A549 (cell line): ENCODE results near the gene AK8.

Experiments used
- JUNB ChIP-seq: fragments of >200 bp; sonication (Bioruptor Twin); formaldehyde crosslinking; IDR thresholded peaks from 2 replicates; pipeline ENCODE4 v1.6.1; 2016
- MAZ ChIP-seq: fragments of 150-350 bp; IDR thresholded peaks from 2 replicates; pipeline ENCODE4 v1.6.1; 2014; ENCODE audit warnings: antibody characterized with exemption, low read depth, low read length, borderline replicate concordance
- POLR2A ChIP-seq: IDR thresholded peaks from 2 replicates; pipeline ENCODE4 v1.6.1; 2012; ENCODE audit warnings: mild to moderate bottlenecking, low read length
- RAD21 ChIP-seq, 2 experiments: fragments of >200 bp in 1 of 2; sonication (Bioruptor Twin) in 1 of 2; formaldehyde crosslinking in 1 of 2; IDR thresholded peaks in 1 of 2; conservative IDR thresholded peaks in 1 of 2; 2 replicates in 1 of 2; 3 replicates in 1 of 2; pipeline ENCODE4 v1.6.1; 2012 to 2018; ENCODE audit warnings: inconsistent platforms in 1 of 2
- RFX5 ChIP-seq: fragments of 450-650 bp; IDR thresholded peaks from 2 replicates; pipeline ENCODE4 v1.7.1; 2014; ENCODE audit warnings: antibody characterized with exemption, mild to moderate bottlenecking, moderate library complexity
- USF2 ChIP-seq: fragments of 450-650 bp; IDR thresholded peaks from 2 replicates; pipeline ENCODE4 v1.6.1; 2014; ENCODE audit warnings: antibody characterized with exemption
- ZFP36 ChIP-seq: fragments of 450-650 bp; IDR thresholded peaks from 2 replicates; pipeline ENCODE4 v1.6.1; 2014; ENCODE audit warnings: borderline replicate concordance; ENCODE audit not compliant: partially characterized antibody
- TF ChIP-seq, protein P1 (sequence below): fragments of >200 bp; sonication (Bioruptor Twin); formaldehyde crosslinking; IDR thresholded peaks from 3 replicates; pipeline ENCODE4 v1.5.1; 2016

DNA sequence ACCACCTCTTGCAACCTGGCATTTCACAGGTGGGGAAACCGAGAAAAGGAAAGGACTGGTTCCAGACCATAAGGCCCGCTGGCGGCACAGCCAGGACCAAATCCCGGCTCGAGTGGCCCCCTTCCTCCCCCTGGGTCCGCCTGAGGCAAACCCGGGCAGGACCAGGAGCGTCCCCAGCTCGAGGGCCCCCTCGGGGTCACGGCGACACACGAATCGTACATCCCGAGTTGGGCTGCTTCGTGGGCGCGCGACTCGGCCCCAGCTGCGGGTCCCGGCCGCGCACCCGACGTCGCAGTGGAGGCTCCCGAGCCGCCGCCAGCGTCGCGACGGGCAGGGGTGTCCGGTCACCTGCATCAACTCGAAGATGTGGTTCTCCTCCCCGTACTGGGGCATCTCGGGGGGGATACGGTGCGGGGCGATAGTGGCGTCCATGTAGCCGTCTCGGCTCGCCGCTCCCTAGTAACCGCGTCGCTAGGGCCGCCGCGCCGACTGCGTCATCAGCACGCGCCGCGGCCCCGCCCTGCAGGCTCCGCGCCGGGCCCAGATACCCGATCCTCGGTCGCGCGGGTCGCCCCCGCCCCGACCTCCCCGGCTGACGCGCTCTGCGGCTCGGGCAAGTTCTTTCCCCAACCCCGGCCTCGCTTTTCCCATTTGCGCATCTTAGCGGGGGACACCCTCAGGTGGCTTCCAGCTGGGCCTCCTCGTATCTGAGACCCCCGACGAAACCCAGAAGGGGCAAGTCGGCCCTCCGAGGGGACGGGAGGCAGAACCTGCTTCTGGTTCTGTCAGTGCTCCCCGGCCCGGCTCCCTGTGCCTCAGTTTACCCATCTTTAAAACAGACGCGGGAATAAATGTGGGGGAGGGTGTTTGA, at the start of gene AK8:
- no peak for TF ChIP-seq JUNB
- TF ChIP-seq, protein P1, sequence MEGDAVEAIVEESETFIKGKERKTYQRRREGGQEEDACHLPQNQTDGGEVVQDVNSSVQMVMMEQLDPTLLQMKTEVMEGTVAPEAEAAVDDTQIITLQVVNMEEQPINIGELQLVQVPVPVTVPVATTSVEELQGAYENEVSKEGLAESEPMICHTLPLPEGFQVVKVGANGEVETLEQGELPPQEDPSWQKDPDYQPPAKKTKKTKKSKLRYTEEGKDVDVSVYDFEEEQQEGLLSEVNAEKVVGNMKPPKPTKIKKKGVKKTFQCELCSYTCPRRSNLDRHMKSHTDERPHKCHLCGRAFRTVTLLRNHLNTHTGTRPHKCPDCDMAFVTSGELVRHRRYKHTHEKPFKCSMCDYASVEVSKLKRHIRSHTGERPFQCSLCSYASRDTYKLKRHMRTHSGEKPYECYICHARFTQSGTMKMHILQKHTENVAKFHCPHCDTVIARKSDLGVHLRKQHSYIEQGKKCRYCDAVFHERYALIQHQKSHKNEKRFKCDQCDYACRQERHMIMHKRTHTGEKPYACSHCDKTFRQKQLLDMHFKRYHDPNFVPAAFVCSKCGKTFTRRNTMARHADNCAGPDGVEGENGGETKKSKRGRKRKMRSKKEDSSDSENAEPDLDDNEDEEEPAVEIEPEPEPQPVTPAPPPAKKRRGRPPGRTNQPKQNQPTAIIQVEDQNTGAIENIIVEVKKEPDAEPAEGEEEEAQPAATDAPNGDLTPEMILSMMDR = no peak
- peak; percentile 29; the same call in 1 of the 2 replicates for TF ChIP-seq POLR2A
- TF ChIP-seq RAD21 (conservative IDR thresholded peaks at IDR 0.05 in 1 of 2, IDR thresholded peaks at IDR 0.05 in 1 of 2) = no peak
- TF ChIP-seq ZFP36 = no peak
- TF ChIP-seq USF2 = no peak
- TF ChIP-seq MAZ = peak; percentile 78; the same call in 1 of the 2 replicates
- TF ChIP-seq RFX5 = no peak
